Kidney (tissue), 14 donors: ENCODE data around the gene GPR107. TPM values are rescaled to one million over a fixed set of nuclear protein-coding genes. Genes with fewer than 3 reads are reported as not detected.

Source experiments
- DNase-seq, 5 donors: peaks; one replicate each; pipeline ENCODE4 v3.0.0-alpha.2; 2013 to 2020
- FAIRE-seq: peaks from 2 replicates; lab custom pipeline; 2012; peaks lifted over from hg19 to GRCh38; lab: Jason Lieb, UNC
- H3K27ac ChIP-seq, 2 donors: one replicate each; pipeline ENCODE4 v1.7.0; 2013; ENCODE audit warnings: low read depth in 2 of 2, low read length in 2 of 2, inconsistent platforms in 1 of 2
- H3K27me3 ChIP-seq: one replicate; pipeline ENCODE4 v1.7.1; 2013; ENCODE audit warnings: low read length, inconsistent platforms; ENCODE audit not compliant: control insufficient read depth, insufficient read depth
- H3K36me3 ChIP-seq, 3 donors: one replicate each; pipeline versions ENCODE4 v1.7.0 to v1.7.1; 2013; ENCODE audit warnings: low read length in 3 of 3, control low read depth in 1 of 3, inconsistent platforms in 1 of 3; ENCODE audit not compliant: insufficient read depth in 3 of 3, control insufficient read depth in 2 of 3
- H3K4me1 ChIP-seq, 3 donors: one replicate each; pipeline versions ENCODE4 v1.7.0 to v1.7.1; 2013; ENCODE audit warnings: low read length in 3 of 3, inconsistent platforms in 1 of 3, low read depth in 1 of 3; ENCODE audit not compliant: control insufficient read depth in 2 of 3, insufficient read depth in 2 of 3
- H3K4me3 ChIP-seq, 3 donors: one replicate each; pipeline versions ENCODE4 v1.7.0 to v1.8.1; 2013; ENCODE audit warnings: low read length in 3 of 3, control low read depth in 1 of 3, inconsistent platforms in 1 of 3
- H3K9ac ChIP-seq, 3 donors: one replicate each; pipeline versions ENCODE4 v1.7.0 to v1.7.1; 2013; ENCODE audit warnings: low read length in 3 of 3, control low read depth in 1 of 3, inconsistent platforms in 1 of 3
- H3K9me3 ChIP-seq, 3 donors: one replicate each; pipeline versions ENCODE4 v1.7.0 to v1.7.1; 2013; ENCODE audit warnings: low read length in 3 of 3, control low read depth in 1 of 3, inconsistent platforms in 1 of 3; ENCODE audit not compliant: control insufficient read depth in 2 of 3, insufficient read depth in 1 of 3
- intact Hi-C: fragments of 100-400 bp; cut with DNase I; formaldehyde crosslinking; loops from one replicate; pipeline ENCODE4 v1.11.1; 2022
- polyA plus RNA-seq: library from polyadenylated mRNA; stranded (reverse); fragments of 350-450 nt; fragmentation: Illumina TruSeq; extraction: RNeasy Lipid Tissue Mini Kit (QIAGEN cat#74804); gene quantifications from one replicate; pipeline ENCODE4 v1.2.3, GENCODE V29; 2014; ENCODE audit warnings: low read depth, low replicate concordance; ENCODE audit not compliant: insufficient read depth
- total RNA-seq: library from RNA; stranded (reverse); fragmentation: NEBNext Ultra II Directional; extraction: Animal tissue kit (Norgen Biotek cat#: 25700); gene quantifications from one replicate; pipeline ENCODE4 v1.2.1, GENCODE V29; 2021
- TF ChIP-seq, protein P1 (sequence below): IDR thresholded peaks from 3 replicates; pipeline ENCODE4 v1.5.1; 2012; ENCODE audit warnings: mild to moderate bottlenecking, moderate library complexity, borderline replicate concordance; ENCODE audit not compliant: insufficient read depth; ENCODE audit errors: extremely low read depth
- donor health status: control.
- donor health status: control.
- donor health status: control.
- donor health status: control.
- donor health status: control.
- donor health status: DM: yes; HTN: yes; CAD: no.
- donor health status: Normal renal cell carcinoma (clear cell type).

Gene GPR107
- total and polyA plus RNA-seq, 2 donors from 2014 or later = 18.0 to 45.6 TPM

GRCh38 chr9:130072515-130073235 is 19.0 kb downstream of the GPR107 start:
- DNase-seq (peak in 2 of 5 donors; percentile 9 to 10), FAIRE-seq (no peak)
- no peak overlapping the region for H3K9ac ChIP-seq
- intact Hi-C loops = no loop called here
- peaks cover 3 to 9% (median 6%) of the 10 kb centered on the region in 3 donors for H3K36me3 ChIP-seq
- no peak overlapping the region for H3K4me3 ChIP-seq
- no peak overlapping the region for H3K27ac ChIP-seq
- H3K4me1 ChIP-seq = peaks cover 0 to 4% (median 3%) of the 10 kb centered on the region in 3 donors
- H3K27me3 ChIP-seq = no peaks in the 10 kb centered on the region
- H3K9me3 ChIP-seq = no peaks in the 10 kb centered on the region
- TF ChIP-seq, protein P1, sequence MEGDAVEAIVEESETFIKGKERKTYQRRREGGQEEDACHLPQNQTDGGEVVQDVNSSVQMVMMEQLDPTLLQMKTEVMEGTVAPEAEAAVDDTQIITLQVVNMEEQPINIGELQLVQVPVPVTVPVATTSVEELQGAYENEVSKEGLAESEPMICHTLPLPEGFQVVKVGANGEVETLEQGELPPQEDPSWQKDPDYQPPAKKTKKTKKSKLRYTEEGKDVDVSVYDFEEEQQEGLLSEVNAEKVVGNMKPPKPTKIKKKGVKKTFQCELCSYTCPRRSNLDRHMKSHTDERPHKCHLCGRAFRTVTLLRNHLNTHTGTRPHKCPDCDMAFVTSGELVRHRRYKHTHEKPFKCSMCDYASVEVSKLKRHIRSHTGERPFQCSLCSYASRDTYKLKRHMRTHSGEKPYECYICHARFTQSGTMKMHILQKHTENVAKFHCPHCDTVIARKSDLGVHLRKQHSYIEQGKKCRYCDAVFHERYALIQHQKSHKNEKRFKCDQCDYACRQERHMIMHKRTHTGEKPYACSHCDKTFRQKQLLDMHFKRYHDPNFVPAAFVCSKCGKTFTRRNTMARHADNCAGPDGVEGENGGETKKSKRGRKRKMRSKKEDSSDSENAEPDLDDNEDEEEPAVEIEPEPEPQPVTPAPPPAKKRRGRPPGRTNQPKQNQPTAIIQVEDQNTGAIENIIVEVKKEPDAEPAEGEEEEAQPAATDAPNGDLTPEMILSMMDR = no peak

GRCh38 chr9:130073373-130073772 is 19.7 kb downstream of the GPR107 start:
- no peaks in the 10 kb centered on the region for H3K27me3 ChIP-seq
- H3K9ac ChIP-seq = no peak overlapping the region
- TF ChIP-seq, protein P1 = no peak
- H3K4me1 ChIP-seq = peaks cover 0 to 4% (median 3%) of the 10 kb centered on the region in 3 donors
- intact Hi-C loops = no loop called here
- H3K27ac ChIP-seq = no peak overlapping the region
- no peaks in the 10 kb centered on the region for H3K9me3 ChIP-seq
- FAIRE-seq = no peak
- DNase-seq = peak in 2 of 5 donors; percentile 52 to 81
- no peak overlapping the region for H3K4me3 ChIP-seq
- peaks cover 3 to 11% (median 9%) of the 10 kb centered on the region in 3 donors for H3K36me3 ChIP-seq

- no peak for FAIRE-seq
- no peaks in the 10 kb centered on the region for H3K27me3 ChIP-seq
Observed at GRCh38 chr9:130078547-130078946, 24.8 kb downstream of the GPR107 start.

More at GRCh38 chr9:130078547-130078946, 24.8 kb downstream of the GPR107 start:
- DNase-seq = no peak
- Histone ChIP-seq H3K4me3 (no peak overlapping the region), H3K4me1 (no peaks in the 10 kb centered on the region), H3K27ac (no peak overlapping the region), H3K9me3 (no peaks in the 10 kb centered on the region), H3K9ac (no peak overlapping the region), H3K36me3 (peaks cover 9 to 33% (median 23%) of the 10 kb centered on the region in 3 donors)
- TF ChIP-seq, protein P1 = no peak
- intact Hi-C loops = no loop called here
